PC-9 (cell line): ENCODE data around the gene IGLL1. TPM values are rescaled to one million over a fixed set of nuclear protein-coding genes. Genes with fewer than 3 reads are reported as not detected.
"Not testable (repeated sequence)": the region's sequence is repeated elsewhere in the genome, so short reads cannot be mapped to it uniquely, and the experiment has no call there.

Source experiments
- BruUV-seq: library from RNA; stranded (reverse); fragments of 400-500 nt; replicated peaks from 2 replicates; lab custom pipeline; 2021; lab: Mats Ljungman, UMichigan
- CTCF ChIA-PET: fragments of 300-600 bp; sonication (Branson Sonifier 250); formaldehyde crosslinking; loops from one replicate; lab custom pipeline; 2022; ENCODE audit warnings: antibody characterized with exemption; lab: Charles Lee
- POLR2A ChIA-PET: fragments of 300-600 bp; sonication (Branson Sonifier 250); formaldehyde crosslinking; loops from one replicate; lab custom pipeline; 2022; ENCODE audit warnings: antibody characterized with exemption; ENCODE audit not compliant: unreplicated experiment; lab: Charles Lee
- DNase-seq, 2 experiments: peaks; one replicate each; pipeline versions ENCODE4 v3.0.0 to v3.0.0-alpha.2; 2015 to 2022; ENCODE audit warnings: mixed read lengths in 1 of 2
- H2AFZ ChIP-seq: fragments of 200-600 bp; sonication (generic); 2 replicates; pipeline ENCODE4 v1.8.1; 2017; ENCODE audit warnings: antibody characterized with exemption
- H3F3A ChIP-seq: fragments of 200-600 bp; sonication (generic); 2 replicates; pipeline ENCODE4 v1.8.1; 2017; ENCODE audit warnings: antibody characterized with exemption, mild to moderate bottlenecking, low read depth; ENCODE audit not compliant: insufficient read depth
- H3K27ac ChIP-seq: fragments of 200-600 bp; sonication (generic); 2 replicates; pipeline ENCODE4 v1.6.1; 2016; ENCODE audit warnings: mixed run types
- H3K27me3 ChIP-seq: fragments of 200-600 bp; sonication (generic); 2 replicates; pipeline ENCODE4 v1.6.1; 2016; ENCODE audit warnings: low read depth, mixed run types; ENCODE audit not compliant: insufficient read depth
- H3K36me3 ChIP-seq: fragments of 200-600 bp; sonication (generic); 2 replicates; pipeline ENCODE4 v1.6.1; 2016; ENCODE audit warnings: low read depth, mixed run types
- H3K4me1 ChIP-seq: fragments of 200-600 bp; sonication (generic); replicated peaks from 2 replicates; pipeline ENCODE4 v1.6.1; 2016; ENCODE audit warnings: mixed run types; ENCODE audit not compliant: insufficient read depth
- H3K4me2 ChIP-seq: fragments of 200-600 bp; sonication (generic); 2 replicates; pipeline ENCODE4 v1.6.1; 2017; ENCODE audit warnings: mixed run types
- H3K4me3 ChIP-seq: fragments of 200-600 bp; sonication (generic); 2 replicates; pipeline ENCODE4 v1.6.1; 2016; ENCODE audit warnings: mixed run types
- H3K79me2 ChIP-seq: fragments of 200-600 bp; sonication (generic); 2 replicates; pipeline ENCODE4 v1.6.1; 2017; ENCODE audit warnings: low read depth, mixed run types
- H3K9me2 ChIP-seq: fragments of 200-600 bp; sonication (generic); 2 replicates; pipeline ENCODE4 v1.8.1; 2017; ENCODE audit warnings: mild to moderate bottlenecking; ENCODE audit not compliant: insufficient read depth
- H3K9me3 ChIP-seq: fragments of 200-600 bp; sonication (generic); 2 replicates; pipeline ENCODE4 v1.8.1; 2016; ENCODE audit warnings: low read depth; ENCODE audit not compliant: insufficient read depth
- H4K20me1 ChIP-seq: fragments of 200-600 bp; sonication (generic); 2 replicates; pipeline ENCODE4 v1.8.1; 2017; ENCODE audit not compliant: insufficient read depth
- CTCF ChIP-seq: fragments of 200-600 bp; sonication (generic); conservative IDR thresholded peaks from 2 replicates; pipeline ENCODE4 v1.6.1; 2017; ENCODE audit warnings: mixed run types, antibody characterized with exemption, mild to moderate bottlenecking, moderate library complexity
- EZH2 ChIP-seq: fragments of 200-600 bp; sonication (generic); IDR thresholded peaks from 2 replicates; pipeline ENCODE4 v1.8.0; 2017; ENCODE audit warnings: antibody characterized with exemption, low read depth
- intact Hi-C: fragments of 100-400 bp; cut with micrococcal nuclease; formaldehyde crosslinking; loops from one replicate; pipeline ENCODE4 v1.10.0; 2022; ENCODE audit not compliant: unreplicated experiment
- total RNA-seq: library from RNA; stranded (reverse); gene quantifications from 2 replicates; pipeline ENCODE4 v1.2.3, GENCODE V29; 2021

IGLL1 gene
- total RNA-seq, 1 experiment from 2014 or later: not detected

- H3F3A ChIP-seq: no peaks in the 10 kb centered on the region
- intact Hi-C loops: no loop called here
- no peak overlapping the region for H3K4me3 ChIP-seq
- no peak overlapping the region for H3K27ac ChIP-seq
- no peaks in the 10 kb centered on the region for H3K4me1 ChIP-seq
- H4K20me1 ChIP-seq: no peaks in the 10 kb centered on the region
- no peaks in the 10 kb centered on the region for H3K9me3 ChIP-seq
- no peaks in the 10 kb centered on the region for H3K36me3 ChIP-seq
- TF ChIP-seq EZH2 (no peak), CTCF (no peak)
- H3K79me2 ChIP-seq: no peaks in the 10 kb centered on the region
- no peak overlapping the region for H2AFZ ChIP-seq
- CTCF ChIA-PET: no interaction called here
- DNase-seq: no peak
- peaks cover 75% of the 10 kb centered on the region for H3K27me3 ChIP-seq
- POLR2A ChIA-PET: no interaction called here
- H3K4me2 ChIP-seq: no peak overlapping the region
- no peaks in the 10 kb centered on the region for H3K9me2 ChIP-seq
- BruUV-seq: no TSS peak
These were observed 4.5 kb downstream of the IGLL1 start for GRCh38 chr22:23575601-23576000.

- H3K4me3 ChIP-seq: no peak overlapping the region
- intact Hi-C loops: no loop called here
- H2AFZ ChIP-seq: no peak overlapping the region
- H3K36me3 ChIP-seq: no peaks in the 10 kb centered on the region
- BruUV-seq: no TSS peak
- no peaks in the 10 kb centered on the region for H4K20me1 ChIP-seq
- H3K9me2 ChIP-seq: no peaks in the 10 kb centered on the region
- no peak for DNase-seq
- ChIA-PET POLR2A (no interaction called here), CTCF (no interaction called here)
- TF ChIP-seq EZH2: no peak
- TF ChIP-seq CTCF: no peak
- H3K4me2 ChIP-seq: no peak overlapping the region
- H3K4me1 ChIP-seq: no peaks in the 10 kb centered on the region
- no peak overlapping the region for H3K27ac ChIP-seq
- no peaks in the 10 kb centered on the region for H3K79me2 ChIP-seq
- H3K27me3 ChIP-seq: peaks cover 68% of the 10 kb centered on the region
- no peaks in the 10 kb centered on the region for H3K9me3 ChIP-seq
- no peaks in the 10 kb centered on the region for H3F3A ChIP-seq
These were observed 5.2 kb downstream of the IGLL1 start for GRCh38 chr22:23574877-23575276.

GRCh38 chr22:23574371-23574811 is 5.7 kb downstream of the IGLL1 start:
- Histone ChIP-seq H2AFZ (no peak overlapping the region), H3F3A (no peaks in the 10 kb centered on the region), H4K20me1 (no peaks in the 10 kb centered on the region), H3K9me2 (no peaks in the 10 kb centered on the region), H3K4me3 (no peak overlapping the region), H3K27me3 (peaks cover 67% of the 10 kb centered on the region), H3K79me2 (no peaks in the 10 kb centered on the region), H3K27ac (no peak overlapping the region), H3K4me2 (no peak overlapping the region), H3K36me3 (no peaks in the 10 kb centered on the region), H3K9me3 (no peaks in the 10 kb centered on the region), H3K4me1 (no peaks in the 10 kb centered on the region)
- no peak for DNase-seq
- POLR2A ChIA-PET: no interaction called here
- intact Hi-C loops: no loop called here
- CTCF ChIA-PET: no interaction called here
- no TSS peak for BruUV-seq
- TF ChIP-seq CTCF (no peak), EZH2 (no peak)

- CTCF ChIA-PET: not testable (repeated sequence)
These were observed 6.3 kb downstream of the IGLL1 start for GRCh38 chr22:23573701-23574235.

GRCh38 chr22:23573106-23573505 is 7.0 kb downstream of the IGLL1 start:
- H3K4me3 ChIP-seq, H3K9me2 ChIP-seq, H3K36me3 ChIP-seq, H3K4me2 ChIP-seq, H3K9me3 ChIP-seq, BruUV-seq, H3K4me1 ChIP-seq, POLR2A ChIA-PET, H3F3A ChIP-seq, H3K27ac ChIP-seq, CTCF ChIA-PET, DNase-seq, H3K79me2 ChIP-seq, H4K20me1 ChIP-seq, intact Hi-C loops, H2AFZ ChIP-seq: not testable (repeated sequence)
- H3K27me3 ChIP-seq: peaks cover 62% of the 10 kb centered on the region

More at GRCh38 chr22:23573701-23574235, 6.3 kb downstream of the IGLL1 start:
- H3F3A ChIP-seq, H3K9me3 ChIP-seq, H3K4me1 ChIP-seq, H3K79me2 ChIP-seq, H3K4me3 ChIP-seq, H4K20me1 ChIP-seq, H3K9me2 ChIP-seq, BruUV-seq, H3K4me2 ChIP-seq, POLR2A ChIA-PET, H2AFZ ChIP-seq, H3K27ac ChIP-seq, DNase-seq, intact Hi-C loops, H3K36me3 ChIP-seq: not testable (repeated sequence)
- H3K27me3 ChIP-seq: peaks cover 66% of the 10 kb centered on the region
